Fibroblast of mammary gland (primary cell): ENCODE measurements around the gene NBR1.
"Not testable (repeated sequence)": the region's sequence is repeated elsewhere in the genome, so short reads cannot be mapped to it uniquely, and the experiment has no call there.

Experiments
- DNase-seq: peaks from one replicate; pipeline ENCODE4 v3.0.0-alpha.2; 2010; ENCODE audit warnings: low read depth
- H3K4me3 ChIP-seq: 2 replicates; pipeline ENCODE4 v1.5.1; 2011; ENCODE audit warnings: low read depth, mild to moderate bottlenecking, low read length, moderate library complexity; ENCODE audit not compliant: control insufficient read depth
- CTCF ChIP-seq: conservative IDR thresholded peaks from 2 replicates; pipeline ENCODE4 v1.5.1; 2011; ENCODE audit warnings: low read depth, low read length, inconsistent platforms; ENCODE audit not compliant: control insufficient read depth, insufficient read depth

NBR1 gene

GRCh38 chr17:43170766-43171585 is at the start of gene NBR1:
NBR1 (plus strand) TSS chr17:43171214; CDS start chr17:43175800, 4,586 bp downstream.
- TF ChIP-seq CTCF: no peak
- DNase-seq: peak; percentile 98
- H3K4me3 ChIP-seq: peak within 1 kb of the TSS; percentile 91

GRCh38 chr17:43125133-43125966 is 45.7 kb upstream of the NBR1 start, which contains the start of gene BRCA1:
BRCA1 (minus strand) TSS chr17:43125364; CDS start chr17:43124096, 1,268 bp downstream.
- TF ChIP-seq CTCF: no peak
- peak; percentile 99 for DNase-seq

GRCh38 chr17:43125967-43126910 is 44.8 kb upstream of the NBR1 start:
- H3K4me3 ChIP-seq: peak overlapping the region; percentile 98
- peak; percentile 1 for DNase-seq
- no peak for TF ChIP-seq CTCF

More at GRCh38 chr17:43125133-43125966, 45.7 kb upstream of the NBR1 start, which contains the start of gene BRCA1:
- H3K4me3 ChIP-seq: peak within 1 kb of the TSS; percentile 98

GRCh38 chr17:43126911-43127290 is 44.1 kb upstream of the NBR1 start:
- no peak for DNase-seq
- H3K4me3 ChIP-seq: no peak overlapping the region
- TF ChIP-seq CTCF: no peak

GRCh38 chr17:43127333-43127876 is 43.6 kb upstream of the NBR1 start:
- DNase-seq, H3K4me3 ChIP-seq: not testable (repeated sequence)

GRCh38 chr17:43129671-43130010 is 41.4 kb upstream of the NBR1 start:
- no peak overlapping the region for H3K4me3 ChIP-seq
- no peak for DNase-seq
- TF ChIP-seq CTCF: no peak
